ENCODE data around the gene TMEM208.
A peak's percentile ranks its signal among the peaks of the same experiment; 100 is the strongest.

The TMEM208 gene

DNA sequence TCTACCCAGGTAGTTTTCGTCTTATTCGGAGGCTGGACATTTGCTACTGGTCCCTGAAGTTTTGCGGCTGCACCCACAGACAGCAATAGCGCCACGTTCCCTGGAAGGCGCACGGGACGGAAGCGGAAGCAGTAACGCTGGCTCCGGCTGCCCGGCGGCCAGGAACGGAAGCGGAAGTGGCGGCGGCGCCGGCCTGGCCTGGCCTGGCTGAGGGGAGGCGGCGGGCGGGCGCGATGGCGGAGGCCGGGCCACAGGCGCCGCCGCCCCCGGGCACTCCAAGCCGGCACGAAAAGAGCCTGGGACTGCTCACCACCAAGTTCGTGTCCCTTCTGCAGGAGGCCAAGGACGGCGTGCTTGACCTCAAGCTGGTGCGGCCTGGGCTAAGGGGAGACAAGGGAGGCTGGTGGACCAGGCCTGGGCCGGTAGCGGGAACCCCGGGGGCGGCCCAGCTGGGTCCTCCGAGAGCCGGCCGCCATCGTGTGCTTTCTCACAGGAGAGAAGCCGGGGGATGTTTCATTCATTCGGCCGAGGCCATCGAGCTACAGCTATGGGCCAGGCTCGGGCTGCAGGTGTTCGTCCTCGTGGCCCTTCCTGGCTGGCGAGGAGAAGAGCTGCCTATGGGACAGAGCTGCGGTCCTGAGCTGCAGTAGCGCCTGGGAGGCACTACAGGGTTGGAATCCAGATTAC, 34.8 kb upstream of the TMEM208 start, which contains the start of gene E2F4:
E2F4 (plus strand) TSS at position 161 of the 687 bp plus-strand sequence; CDS start at position 234, 73 bp downstream.
- no peak for TF ChIP-seq CTCF (IDR thresholded peaks at IDR 0.05; ENCODE audit: low read depth, low read length)
- DNase-seq (ENCODE audit: extremely low read depth, low read depth), result peak; percentile 80

DNA sequence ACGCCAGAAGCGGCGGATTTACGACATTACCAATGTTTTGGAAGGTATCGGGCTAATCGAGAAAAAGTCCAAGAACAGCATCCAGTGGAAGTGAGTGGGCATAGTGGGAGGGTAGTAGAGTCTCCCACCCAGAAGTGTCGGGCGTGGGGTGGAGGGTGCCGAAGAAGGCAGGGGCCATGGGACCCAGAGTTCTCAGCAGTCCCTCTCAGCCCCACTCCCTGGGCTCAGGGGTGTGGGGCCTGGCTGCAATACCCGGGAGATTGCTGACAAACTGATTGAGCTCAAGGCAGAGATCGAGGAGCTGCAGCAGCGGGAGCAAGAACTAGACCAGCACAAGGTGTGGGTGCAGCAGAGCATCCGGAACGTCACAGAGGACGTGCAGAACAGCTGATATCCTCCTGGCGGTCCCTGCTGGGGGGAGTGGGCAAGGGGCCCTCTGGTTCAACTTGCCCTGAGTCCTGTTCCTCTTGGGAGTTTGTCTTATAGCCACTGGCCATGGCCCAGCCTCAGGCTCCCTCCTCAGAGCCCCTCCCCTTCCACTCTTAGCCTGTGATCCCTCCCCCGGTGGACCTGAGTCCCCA, 34.1 kb upstream of the TMEM208 start:
- TF ChIP-seq CTCF (IDR thresholded peaks at IDR 0.05; ENCODE audit: low read depth, low read length), result no peak
- no peak for DNase-seq (ENCODE audit: extremely low read depth, low read depth)

- DNase-seq (ENCODE audit: extremely low read depth, low read depth), result no peak
- no peak for TF ChIP-seq CTCF (IDR thresholded peaks at IDR 0.05; ENCODE audit: low read depth, low read length)
Measured at GRCh38 chr16:67193536-67193935, 33.4 kb upstream of the TMEM208 start.

DNA sequence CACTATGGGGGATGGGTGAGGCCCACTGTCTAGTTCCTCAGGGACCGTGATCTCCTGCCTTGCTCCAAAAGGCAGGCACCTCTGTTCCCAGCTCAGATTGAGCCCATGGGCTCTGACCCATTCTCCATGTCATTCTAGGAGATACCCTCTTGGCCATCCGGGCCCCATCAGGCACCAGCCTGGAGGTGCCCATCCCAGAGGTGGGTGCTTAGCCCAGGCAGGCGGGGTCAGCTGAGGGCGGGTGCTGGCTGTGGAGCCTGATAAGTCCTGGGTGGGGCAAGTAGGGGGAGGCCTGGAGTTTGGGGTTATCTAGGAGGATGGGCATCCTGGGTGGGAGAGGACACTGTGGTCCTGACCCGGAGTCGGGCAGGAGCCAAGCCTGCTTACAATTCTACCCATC, 32.7 kb upstream of the TMEM208 start:
- TF ChIP-seq CTCF (IDR thresholded peaks at IDR 0.05; ENCODE audit: low read depth, low read length), result no peak
- DNase-seq (ENCODE audit: extremely low read depth, low read depth), result no peak

DNA sequence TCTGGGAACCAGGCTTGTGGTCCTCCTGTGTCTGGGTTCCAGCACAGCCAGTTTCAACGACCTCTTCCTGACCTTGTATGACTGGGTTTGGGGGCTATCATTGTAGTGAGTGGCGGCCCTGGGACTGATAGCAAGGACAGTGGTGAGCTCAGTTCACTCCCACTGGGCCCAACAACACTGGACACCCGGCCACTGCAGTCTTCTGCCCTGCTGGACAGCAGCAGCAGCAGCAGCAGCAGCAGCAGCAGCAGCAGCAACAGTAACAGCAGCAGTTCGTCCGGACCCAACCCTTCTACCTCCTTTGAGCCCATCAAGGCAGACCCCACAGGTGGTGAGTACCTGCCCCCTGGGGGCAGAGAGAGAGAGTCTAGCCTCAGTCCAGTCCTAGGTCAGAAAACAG, 31.3 kb upstream of the TMEM208 start:
- no peak for TF ChIP-seq CTCF (IDR thresholded peaks at IDR 0.05; ENCODE audit: low read depth, low read length)
- DNase-seq (ENCODE audit: extremely low read depth, low read depth), result no peak

- DNase-seq (ENCODE audit: extremely low read depth, low read depth), result no peak
- TF ChIP-seq CTCF (IDR thresholded peaks at IDR 0.05; ENCODE audit: low read depth, low read length), result no peak
Measured at GRCh38 chr16:67196881-67197280, 30.0 kb upstream of the TMEM208 start.

- DNase-seq (ENCODE audit: extremely low read depth, low read depth), result no peak
- TF ChIP-seq CTCF (IDR thresholded peaks at IDR 0.05; ENCODE audit: low read depth, low read length), result no peak
Measured at GRCh38 chr16:67197704-67198103, 29.2 kb upstream of the TMEM208 start.

All from AG09319 (cell line).